Endodermal cell (in vitro differentiated cells): Measurements from ENCODE around the gene FOXC2. TPM values are rescaled to one million over a fixed set of nuclear protein-coding genes. Genes with fewer than 3 reads are reported as not detected.

Source experiments
- DNase-seq: peaks from one replicate; pipeline ENCODE4 v3.0.0-alpha.2; 2017
- H3K27ac ChIP-seq: 2 replicates; pipeline ENCODE4 v1.5.1; 2013; ENCODE audit warnings: mild to moderate bottlenecking, low read depth, low read length, moderate library complexity
- H3K27me3 ChIP-seq: 2 replicates; pipeline ENCODE4 v1.6.1; 2013; ENCODE audit warnings: mild to moderate bottlenecking, low read length, moderate library complexity; ENCODE audit not compliant: insufficient read depth, control insufficient read depth, poor library complexity, severe bottlenecking
- H3K36me3 ChIP-seq: 2 replicates; pipeline ENCODE4 v1.7.0; 2013; ENCODE audit warnings: mild to moderate bottlenecking, low read length, moderate library complexity; ENCODE audit not compliant: control insufficient read depth, insufficient read depth
- H3K4me1 ChIP-seq: one replicate; pipeline ENCODE4 v1.7.0; 2013; ENCODE audit warnings: low read length; ENCODE audit not compliant: control insufficient read depth, insufficient read depth
- H3K4me3 ChIP-seq: 2 replicates; pipeline ENCODE4 v1.5.1; 2013; ENCODE audit warnings: mild to moderate bottlenecking, low read length, moderate library complexity
- H3K9ac ChIP-seq: 2 replicates; pipeline ENCODE4 v1.6.1; 2013; ENCODE audit warnings: mild to moderate bottlenecking, low read length, moderate library complexity; ENCODE audit not compliant: poor library complexity, severe bottlenecking; ENCODE audit errors: extremely low read depth
- H3K9me3 ChIP-seq: 2 replicates; pipeline ENCODE4 v1.6.1; 2013; ENCODE audit warnings: mild to moderate bottlenecking, low read length, moderate library complexity; ENCODE audit not compliant: control insufficient read depth
- H3K27ac Mint-ChIP-seq: 2 replicates; pipeline ENCODE4 v1.8.0; 2020; ENCODE audit warnings: mixed read lengths
- H3K27me3 Mint-ChIP-seq: 2 replicates; pipeline ENCODE4 v1.8.0; 2021; ENCODE audit warnings: mild to moderate bottlenecking, mixed read lengths; ENCODE audit not compliant: insufficient read depth
- H3K36me3 Mint-ChIP-seq: 2 replicates; pipeline ENCODE4 v1.8.0; 2020; ENCODE audit warnings: low read depth, mixed read lengths
- H3K4me1 Mint-ChIP-seq: 2 replicates; pipeline ENCODE4 v1.8.0; 2020; ENCODE audit warnings: mixed read lengths
- H3K4me3 Mint-ChIP-seq: 2 replicates; pipeline ENCODE4 v1.8.0; 2020; ENCODE audit warnings: mild to moderate bottlenecking, moderate library complexity, mixed read lengths
- H3K9me3 Mint-ChIP-seq: 2 replicates; pipeline ENCODE4 v1.8.0; 2020; ENCODE audit warnings: mild to moderate bottlenecking, mixed read lengths
- WGBS, 2 experiments: methylation state at CpG; one replicate each; pipeline versions ENCODE4 v1.1.5 to v1.1.7; 2013; ENCODE audit warnings: missing lambda C conversion rate in 2 of 2, mixed read lengths in 1 of 2; ENCODE audit not compliant: insufficient coverage in 1 of 2, insufficient read length in 1 of 2; 5-methylcytosine and 5-hydroxymethylcytosine counted together
- total RNA-seq, 2 donors: library from RNA; stranded (reverse); fragmentation: NEBNext Ultra II Directional in 1 of 2; extraction: Animal tissue kit (Norgen Biotek cat#: 25700) in 1 of 2; gene quantifications; 2 replicates in 1 of 2; 3 replicates in 1 of 2; pipeline ENCODE4 v1.2.1, GENCODE V29; 2021
- TF ChIP-seq, protein P1 (sequence below): fragments of 200-600 bp; sonication (generic); conservative IDR thresholded peaks from 2 replicates; pipeline ENCODE4 v1.5.0; 2021; ENCODE audit warnings: antibody characterized with exemption, mild to moderate bottlenecking

The FOXC2 gene
- total RNA-seq, 2 donors from 2014 or later, result 0.20 TPM; not detected in 1

DNA sequence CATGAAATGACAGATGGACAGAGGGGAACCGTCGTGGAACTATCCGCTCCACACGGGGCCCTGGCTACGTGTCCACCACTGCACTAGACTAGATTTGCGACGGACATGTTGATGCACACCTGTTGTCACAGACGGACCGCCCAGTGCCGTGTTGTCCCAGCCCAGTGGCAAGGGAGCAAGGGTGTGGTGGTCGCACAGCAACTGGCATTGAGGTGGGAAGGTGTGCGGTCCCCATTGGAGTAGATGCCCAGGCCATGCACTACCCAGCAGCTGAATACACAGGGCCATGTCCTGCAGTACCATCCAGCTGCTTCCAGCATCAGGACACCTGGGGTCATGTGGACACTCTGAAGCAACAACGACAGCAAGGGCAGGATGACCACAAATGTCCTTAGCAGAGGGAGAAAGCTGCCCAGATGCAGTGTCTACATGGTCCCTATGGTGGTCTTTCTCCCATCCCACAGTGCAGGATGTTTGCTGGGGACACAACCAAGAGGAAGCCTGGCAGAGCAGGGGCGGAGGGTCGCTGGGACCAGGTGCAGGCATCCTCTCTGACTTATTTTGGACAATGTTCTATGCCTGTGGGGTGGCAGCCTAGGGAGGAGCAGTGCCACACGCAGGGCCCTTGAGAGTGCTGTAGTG lies 47.5 kb upstream of the FOXC2 start:
- Mint-ChIP-seq H3K4me3 (no peak overlapping the region), H3K36me3 (no peaks in the 10 kb centered on the region), H3K27me3 (peaks cover 72% of the 10 kb centered on the region), H3K4me1 (peaks cover 2% of the 10 kb centered on the region), H3K9me3 (no peaks in the 10 kb centered on the region), H3K27ac (no peak overlapping the region)
- H3K9ac ChIP-seq, result no peak overlapping the region
- TF ChIP-seq, protein P1, sequence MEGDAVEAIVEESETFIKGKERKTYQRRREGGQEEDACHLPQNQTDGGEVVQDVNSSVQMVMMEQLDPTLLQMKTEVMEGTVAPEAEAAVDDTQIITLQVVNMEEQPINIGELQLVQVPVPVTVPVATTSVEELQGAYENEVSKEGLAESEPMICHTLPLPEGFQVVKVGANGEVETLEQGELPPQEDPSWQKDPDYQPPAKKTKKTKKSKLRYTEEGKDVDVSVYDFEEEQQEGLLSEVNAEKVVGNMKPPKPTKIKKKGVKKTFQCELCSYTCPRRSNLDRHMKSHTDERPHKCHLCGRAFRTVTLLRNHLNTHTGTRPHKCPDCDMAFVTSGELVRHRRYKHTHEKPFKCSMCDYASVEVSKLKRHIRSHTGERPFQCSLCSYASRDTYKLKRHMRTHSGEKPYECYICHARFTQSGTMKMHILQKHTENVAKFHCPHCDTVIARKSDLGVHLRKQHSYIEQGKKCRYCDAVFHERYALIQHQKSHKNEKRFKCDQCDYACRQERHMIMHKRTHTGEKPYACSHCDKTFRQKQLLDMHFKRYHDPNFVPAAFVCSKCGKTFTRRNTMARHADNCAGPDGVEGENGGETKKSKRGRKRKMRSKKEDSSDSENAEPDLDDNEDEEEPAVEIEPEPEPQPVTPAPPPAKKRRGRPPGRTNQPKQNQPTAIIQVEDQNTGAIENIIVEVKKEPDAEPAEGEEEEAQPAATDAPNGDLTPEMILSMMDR, result no peak
- peaks cover 78% of the 10 kb centered on the region for H3K27me3 ChIP-seq
- peaks cover 3% of the 10 kb centered on the region for H3K4me1 ChIP-seq
- no peak for DNase-seq
- no peaks in the 10 kb centered on the region for H3K36me3 ChIP-seq
- no peak overlapping the region for H3K27ac ChIP-seq
- H3K9me3 ChIP-seq, result no peaks in the 10 kb centered on the region
- no peak overlapping the region for H3K4me3 ChIP-seq
- WGBS, 2 experiments, result 88% methylated on average over 14 to 16 of the region's 16 CpGs

DNA sequence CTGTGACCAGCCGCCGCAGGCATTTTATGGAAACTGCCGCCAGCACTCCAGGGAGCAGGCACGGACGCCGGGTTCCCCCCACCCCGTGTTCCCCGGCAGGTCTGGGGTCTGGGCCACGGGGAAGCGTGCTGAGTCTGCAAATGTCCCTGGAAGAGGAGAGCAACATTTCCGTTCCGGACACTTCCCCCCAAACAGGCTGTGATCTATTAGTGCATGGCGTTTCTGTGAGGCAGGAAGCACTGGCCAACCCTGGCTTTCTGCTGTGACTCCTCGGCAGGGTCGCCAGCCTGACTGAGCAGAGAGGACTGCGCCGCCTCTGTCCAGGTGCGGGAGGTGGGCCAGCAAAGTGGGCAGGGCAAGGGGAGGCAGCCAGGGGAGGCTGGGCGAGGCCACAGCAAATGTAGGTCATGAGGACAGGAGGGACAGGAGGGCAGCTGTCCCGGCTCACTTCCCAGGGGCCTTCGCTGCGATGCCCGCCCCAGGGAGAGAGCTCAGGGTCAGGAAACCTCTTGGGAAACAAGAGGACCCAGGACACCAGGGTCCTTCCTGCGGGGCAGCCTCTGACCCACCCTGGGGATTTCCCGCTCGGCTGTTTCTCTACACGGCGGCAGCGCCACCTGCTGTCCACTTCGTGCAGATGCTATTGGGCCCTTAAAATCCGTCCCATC lies 46.8 kb upstream of the FOXC2 start:
- no peaks in the 10 kb centered on the region for H3K9me3 ChIP-seq
- Mint-ChIP-seq H3K4me3 (no peak overlapping the region), H3K4me1 (peaks cover 2% of the 10 kb centered on the region), H3K9me3 (no peaks in the 10 kb centered on the region), H3K27me3 (peaks cover 66% of the 10 kb centered on the region), H3K36me3 (no peaks in the 10 kb centered on the region), H3K27ac (no peak overlapping the region)
- no peak overlapping the region for H3K9ac ChIP-seq
- H3K36me3 ChIP-seq, result no peaks in the 10 kb centered on the region
- H3K4me1 ChIP-seq, result peaks cover 3% of the 10 kb centered on the region
- TF ChIP-seq, protein P1, result peak; percentile 97
- peaks cover 71% of the 10 kb centered on the region for H3K27me3 ChIP-seq
- H3K4me3 ChIP-seq, result no peak overlapping the region
- peak; percentile 87 for DNase-seq
- 32 to 40% methylated on average over 23 to 31 of the region's 31 CpGs for WGBS, 2 experiments
- no peak overlapping the region for H3K27ac ChIP-seq

DNA sequence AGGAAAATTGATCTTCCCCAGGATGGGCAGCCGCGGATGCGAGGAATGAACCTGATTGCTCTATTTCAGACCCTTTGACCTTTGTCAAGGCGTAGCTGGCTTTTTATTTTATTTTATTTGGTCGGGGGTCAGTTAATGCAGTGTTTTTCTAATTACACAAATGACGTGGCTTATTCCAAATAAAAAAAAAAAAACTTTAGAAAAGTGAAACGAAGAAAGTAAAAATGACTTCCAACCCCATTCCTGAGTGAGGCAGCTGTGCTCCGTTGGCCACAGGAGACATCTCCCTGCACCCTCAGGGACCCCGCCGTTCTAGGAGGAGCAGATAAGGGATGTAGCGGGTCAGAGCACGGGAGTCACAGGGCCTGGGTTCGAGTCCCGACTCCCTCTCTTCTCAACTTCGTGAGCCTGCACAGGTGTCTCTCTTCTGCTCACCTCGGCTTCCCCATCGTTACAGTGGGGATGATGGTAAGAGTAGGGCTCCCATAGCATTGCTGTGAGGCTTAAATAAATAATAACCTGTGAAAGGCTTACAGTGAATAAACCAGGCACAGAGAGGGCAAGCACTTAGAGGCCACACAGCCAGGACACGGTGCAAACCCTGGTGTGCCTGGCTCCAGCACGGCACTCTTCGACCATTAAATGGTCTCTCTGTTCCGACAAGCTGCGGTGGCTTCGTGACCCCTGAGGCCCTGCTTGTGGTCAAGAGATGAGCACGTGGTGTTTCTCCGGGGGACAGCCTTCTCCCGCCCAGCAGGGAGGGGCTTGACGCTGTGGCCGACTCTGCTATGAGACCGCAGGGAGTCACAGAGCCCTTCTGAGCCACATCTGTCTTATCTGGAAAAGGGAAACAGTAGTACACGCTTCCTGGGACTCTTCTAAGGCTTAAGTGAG lies 46.1 kb upstream of the FOXC2 start:
- 70% methylated on average over 25 to 30 of the region's 30 CpGs for WGBS, 2 experiments
- Mint-ChIP-seq H3K4me1 (peaks cover 2% of the 10 kb centered on the region), H3K27ac (no peak overlapping the region), H3K36me3 (no peaks in the 10 kb centered on the region), H3K27me3 (peaks cover 59% of the 10 kb centered on the region), H3K4me3 (no peak overlapping the region), H3K9me3 (no peaks in the 10 kb centered on the region)
- no peaks in the 10 kb centered on the region for H3K36me3 ChIP-seq
- TF ChIP-seq, protein P1, result no peak
- H3K27me3 ChIP-seq, result peaks cover 63% of the 10 kb centered on the region
- H3K4me1 ChIP-seq, result peaks cover 3% of the 10 kb centered on the region
- no peak overlapping the region for H3K9ac ChIP-seq
- H3K4me3 ChIP-seq, result no peak overlapping the region
- DNase-seq, result no peak
- H3K9me3 ChIP-seq, result no peaks in the 10 kb centered on the region
- H3K27ac ChIP-seq, result no peak overlapping the region
